CD4-positive, alpha-beta T cell treated with Interferon alpha-2 for 1 hour (primary cell): ENCODE measurements around the gene C2orf66.

Source experiments
- DNase-seq, 2 donors: peaks; one replicate each; pipeline ENCODE4 v3.0.0-alpha.2; 2020 to 2022

The C2orf66 gene

GRCh38 chr2:196758474-196759377 is 50.4 kb downstream of the C2orf66 start:
- DNase-seq: no peak
